Adrenal gland (tissue), 12 donors: ENCODE measurements around the gene MDFI. TPM values are rescaled to one million over a fixed set of nuclear protein-coding genes. Genes with fewer than 3 reads are reported as not detected.
A peak's percentile ranks its signal among the peaks of the same experiment; 100 is the strongest.

Experiments used
- DNase-seq, 7 donors: peaks; one replicate each; pipeline ENCODE4 v3.0.0-alpha.2; 2019 to 2020
- H3K27ac ChIP-seq, 5 donors: fragments of 200-600 bp; sonication (generic) in 4 of 5; 1 replicate in 3 of 5; 2 replicates in 2 of 5; pipeline versions ENCODE4 v1.5.1 to v1.8.0; 2016 to 2020; ENCODE audit warnings: mild to moderate bottlenecking in 1 of 5
- H3K27me3 ChIP-seq: fragments of 200-600 bp; 2 replicates; pipeline ENCODE4 v1.8.0; 2021
- H3K36me3 ChIP-seq, 2 donors: fragments of 200-600 bp; replicated peaks in 1 of 2; 1 replicate in 1 of 2; 2 replicates in 1 of 2; pipeline versions ENCODE4 v1.5.1 to v1.8.0; 2018 to 2022
- H3K4me1 ChIP-seq, 2 donors: fragments of 200-600 bp; replicated peaks in 1 of 2; 1 replicate in 1 of 2; 2 replicates in 1 of 2; pipeline versions ENCODE4 v1.5.1 to v1.8.0; 2018 to 2021
- H3K4me3 ChIP-seq, 4 donors: fragments of 200-600 bp; sonication (generic) in 3 of 4; one replicate each; pipeline ENCODE4 v1.5.1; 2016 to 2018
- H3K9me3 ChIP-seq, 3 donors: fragments of 200-600 bp; sonication (generic) in 1 of 3; replicated peaks in 1 of 3; 1 replicate in 2 of 3; 2 replicates in 1 of 3; pipeline versions ENCODE4 v1.5.1 to v1.8.0; 2016 to 2021
- POLR2A ChIP-seq, 2 donors: fragments of 450-650 bp; IDR thresholded peaks; one replicate each; pipeline ENCODE4 v1.6.1; 2017; ENCODE audit warnings: antibody characterized with exemption in 2 of 2, mild to moderate bottlenecking in 2 of 2, moderate library complexity in 1 of 2
- WGBS, 4 donors: extraction: QIAGEN DNeasy Blood & Tissue Kit in 2 of 4; methylation state at CpG; one replicate each; pipeline versions ENCODE4 v1.1.5 to v1.1.7; 2013 to 2017; 5-methylcytosine and 5-hydroxymethylcytosine counted together
- intact Hi-C, 2 donors: fragments of 100-400 bp; cut with DNase I; formaldehyde crosslinking; loops; one replicate each; pipeline versions ENCODE4 v1.14.1 to v1.15.0; 2022 to 2023
- polyA plus RNA-seq, 3 donors: library from polyadenylated mRNA; stranded (reverse); fragments of 200-250 nt in 2 of 3; fragments of 350-450 nt in 1 of 3; fragmentation: Illumina TruSeq in 1 of 3; extraction: RNeasy Lipid Tissue Mini Kit (QIAGEN cat#74804) in 1 of 3; gene quantifications; one replicate each; pipeline ENCODE4 v1.2.3, GENCODE V29; 2013 to 2014
- total RNA-seq, 9 donors: library from RNA; depleted of rRNA in 4 of 9; stranded (reverse); fragments of >200 nt in 4 of 9; fragments of 120-200 nt in 1 of 9; fragmentation: NEBNext Ultra II Directional in 1 of 9; extraction: Animal tissue kit (Norgen Biotek cat#: 25700) in 1 of 9; gene quantifications; one replicate each; pipeline versions ENCODE4 v1.1.0 to v1.2.4, GENCODE V29; 2013 to 2023
- TF ChIP-seq, protein P1 (sequence below), 6 experiments: fragments of 450-650 bp in 4 of 6; fragments of 200-600 bp in 2 of 6; sonication (generic) in 1 of 6; IDR thresholded peaks; 1 replicate in 5 of 6; 2 replicates in 1 of 6; pipeline versions ENCODE4 v1.5.1 to v1.8.0; 2016 to 2021; ENCODE audit warnings: antibody characterized with exemption in 6 of 6, mild to moderate bottlenecking in 2 of 6, moderate library complexity in 1 of 6
- donor health status: healthy with polysubstance abuse.
- donor health status: Bipolar disorder and iron deficiency.
- donor health status: DM: yes; HTN: yes; CAD: no.
- donor health status: DM: no; HTN: no; CAD: no.
- donor health status: DM: no; HTN: no; CAD: no.
- donor health status: DM: yes; HTN: yes; CAD: no.

MDFI gene
- total and polyA plus RNA-seq, 12 donors = 0.44 to 26.6 (median 11.7) TPM

DNA sequence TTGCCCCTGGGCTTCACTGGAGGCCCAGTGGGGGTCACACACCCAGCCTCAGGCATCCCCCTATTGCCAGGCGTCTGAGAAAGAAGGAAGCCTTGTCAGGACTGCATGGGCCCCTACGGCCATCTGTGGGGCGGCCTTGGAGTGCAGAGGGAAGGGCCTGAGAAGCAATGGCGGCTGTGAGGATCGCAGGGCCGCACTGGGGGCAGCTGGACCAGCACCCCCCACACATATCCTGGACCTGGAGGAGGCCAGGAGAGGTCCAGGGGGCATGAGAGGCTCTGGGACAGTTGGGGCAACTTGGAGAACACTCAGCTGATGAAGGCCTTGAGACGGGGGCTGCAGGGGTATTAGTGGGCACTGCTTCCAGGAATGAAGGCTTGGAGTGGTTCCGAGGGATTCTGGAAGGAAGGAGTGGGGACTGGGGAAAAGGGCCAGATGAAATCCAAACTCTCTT is 16.5 kb downstream of the MDFI start:
- H3K4me3 ChIP-seq = no peak overlapping the region
- peaks cover 0 to 3% of the 10 kb centered on the region in 2 donors for H3K36me3 ChIP-seq
- no peaks in the 10 kb centered on the region for H3K27me3 ChIP-seq
- no peak overlapping the region for H3K27ac ChIP-seq
- TF ChIP-seq, protein P1, sequence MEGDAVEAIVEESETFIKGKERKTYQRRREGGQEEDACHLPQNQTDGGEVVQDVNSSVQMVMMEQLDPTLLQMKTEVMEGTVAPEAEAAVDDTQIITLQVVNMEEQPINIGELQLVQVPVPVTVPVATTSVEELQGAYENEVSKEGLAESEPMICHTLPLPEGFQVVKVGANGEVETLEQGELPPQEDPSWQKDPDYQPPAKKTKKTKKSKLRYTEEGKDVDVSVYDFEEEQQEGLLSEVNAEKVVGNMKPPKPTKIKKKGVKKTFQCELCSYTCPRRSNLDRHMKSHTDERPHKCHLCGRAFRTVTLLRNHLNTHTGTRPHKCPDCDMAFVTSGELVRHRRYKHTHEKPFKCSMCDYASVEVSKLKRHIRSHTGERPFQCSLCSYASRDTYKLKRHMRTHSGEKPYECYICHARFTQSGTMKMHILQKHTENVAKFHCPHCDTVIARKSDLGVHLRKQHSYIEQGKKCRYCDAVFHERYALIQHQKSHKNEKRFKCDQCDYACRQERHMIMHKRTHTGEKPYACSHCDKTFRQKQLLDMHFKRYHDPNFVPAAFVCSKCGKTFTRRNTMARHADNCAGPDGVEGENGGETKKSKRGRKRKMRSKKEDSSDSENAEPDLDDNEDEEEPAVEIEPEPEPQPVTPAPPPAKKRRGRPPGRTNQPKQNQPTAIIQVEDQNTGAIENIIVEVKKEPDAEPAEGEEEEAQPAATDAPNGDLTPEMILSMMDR (IDR thresholded peaks at IDR 0.05) = no peak
- no peak for TF ChIP-seq POLR2A (IDR thresholded peaks at IDR 0.05)
- no peak for DNase-seq
- H3K4me1 ChIP-seq = no peaks in the 10 kb centered on the region
- H3K9me3 ChIP-seq = no peaks in the 10 kb centered on the region
- 66 to 78% (median 75%) methylated on average over 2 to 8 of the region's 8 CpGs for WGBS, 4 donors
- intact Hi-C loops = no loop called here

DNA sequence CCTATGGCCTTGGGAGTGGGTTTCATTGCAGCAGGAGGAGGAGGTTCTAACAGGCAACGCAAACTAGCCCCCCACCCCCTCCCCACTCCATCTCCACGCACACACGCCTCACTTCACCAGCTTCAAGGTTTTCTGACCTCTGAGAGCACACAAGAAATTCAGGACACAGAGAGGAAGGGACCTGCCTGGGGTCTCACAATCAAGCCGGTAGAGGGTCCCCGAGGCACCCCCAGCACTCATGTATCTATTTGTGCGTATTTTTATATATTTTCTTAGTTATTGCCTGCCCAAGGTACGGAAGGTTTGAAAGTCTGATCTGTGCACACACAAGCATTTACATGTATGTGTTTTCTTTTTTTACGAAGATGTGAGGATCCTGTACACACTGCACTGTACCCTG is 16.9 kb downstream of the MDFI start:
- Histone ChIP-seq H3K27ac (no peak overlapping the region), H3K36me3 (peaks cover 0 to 3% of the 10 kb centered on the region in 2 donors), H3K27me3 (no peaks in the 10 kb centered on the region), H3K9me3 (no peaks in the 10 kb centered on the region), H3K4me3 (no peak overlapping the region), H3K4me1 (no peaks in the 10 kb centered on the region)
- intact Hi-C loops = no loop called here
- TF ChIP-seq POLR2A (IDR thresholded peaks at IDR 0.05) = no peak
- WGBS, 4 donors = 69 to 88% (median 83%) methylated on average over 8 of the region's 8 CpGs
- no peak for DNase-seq

DNA sequence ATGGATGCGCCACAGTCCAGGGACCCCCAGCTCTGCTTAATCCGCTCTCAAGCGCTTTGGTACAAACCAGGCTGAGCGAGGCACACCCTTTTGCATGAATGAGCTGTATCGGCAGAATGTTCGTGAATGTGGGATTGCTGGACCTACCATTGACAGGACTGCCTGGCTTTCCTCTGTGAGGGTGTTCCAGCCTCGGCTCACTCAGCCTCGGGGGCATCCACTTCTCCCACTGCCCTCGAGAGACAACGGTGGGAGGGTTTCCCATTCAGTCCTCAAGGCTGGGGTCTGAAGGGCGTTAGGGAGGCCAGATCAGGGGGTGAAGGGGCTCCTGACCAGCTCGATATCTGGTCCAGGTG is 17.4 kb downstream of the MDFI start:
- Histone ChIP-seq H3K27me3 (no peaks in the 10 kb centered on the region), H3K27ac (peak overlapping the region in 1 of 5 donors; percentile 34), H3K36me3 (peaks cover 0 to 3% of the 10 kb centered on the region in 2 donors), H3K9me3 (no peaks in the 10 kb centered on the region), H3K4me1 (no peaks in the 10 kb centered on the region), H3K4me3 (no peak overlapping the region)
- intact Hi-C loops = no loop called here
- 59 to 79% (median 64%) methylated on average over 4 to 12 of the region's 12 CpGs for WGBS, 4 donors
- no peak for DNase-seq
- TF ChIP-seq, protein P1 (IDR thresholded peaks at IDR 0.05) = no peak
- no peak for TF ChIP-seq POLR2A (IDR thresholded peaks at IDR 0.05)

DNA sequence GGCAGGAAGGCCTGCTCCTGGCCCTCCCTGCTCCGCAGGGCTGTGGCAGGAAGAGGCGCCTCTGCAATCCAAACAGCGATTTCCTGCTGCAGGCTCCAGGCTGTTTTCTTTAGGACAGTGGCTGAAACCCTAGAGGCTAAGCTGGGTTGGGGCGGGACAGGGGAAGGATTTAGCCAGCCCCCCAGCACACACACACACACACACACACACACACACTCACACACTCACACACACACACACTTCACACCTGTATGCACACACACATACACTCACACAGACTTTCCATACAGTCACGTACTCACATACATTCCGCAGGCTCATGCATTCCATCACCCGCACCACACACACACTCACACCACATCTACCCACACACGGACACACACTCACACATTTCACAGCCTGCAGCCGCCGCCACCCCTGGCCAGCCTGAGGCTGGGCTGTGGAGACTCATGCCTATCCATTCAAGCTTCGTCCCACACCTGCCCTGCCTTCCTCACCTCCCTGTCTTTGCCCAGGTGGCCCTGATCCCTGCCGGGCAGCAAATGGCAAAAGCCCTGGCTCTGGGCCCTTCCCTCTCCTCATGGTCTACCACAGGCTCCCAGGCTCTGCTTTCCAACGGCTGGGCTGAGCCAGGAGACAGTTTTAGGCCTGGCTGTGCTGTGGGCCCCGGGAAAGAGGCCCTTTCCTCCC is 17.9 kb downstream of the MDFI start:
- no peak for DNase-seq
- Histone ChIP-seq H3K4me1 (no peaks in the 10 kb centered on the region), H3K27ac (peak overlapping the region in 1 of 5 donors; percentile 34), H3K27me3 (no peaks in the 10 kb centered on the region), H3K9me3 (no peaks in the 10 kb centered on the region), H3K36me3 (no peaks in the 10 kb centered on the region), H3K4me3 (no peak overlapping the region)
- TF ChIP-seq POLR2A (IDR thresholded peaks at IDR 0.05) = no peak
- WGBS, 4 donors = 63 to 68% (median 64%) methylated on average over 11 to 14 of the region's 14 CpGs
- intact Hi-C loops = no loop called here

DNA sequence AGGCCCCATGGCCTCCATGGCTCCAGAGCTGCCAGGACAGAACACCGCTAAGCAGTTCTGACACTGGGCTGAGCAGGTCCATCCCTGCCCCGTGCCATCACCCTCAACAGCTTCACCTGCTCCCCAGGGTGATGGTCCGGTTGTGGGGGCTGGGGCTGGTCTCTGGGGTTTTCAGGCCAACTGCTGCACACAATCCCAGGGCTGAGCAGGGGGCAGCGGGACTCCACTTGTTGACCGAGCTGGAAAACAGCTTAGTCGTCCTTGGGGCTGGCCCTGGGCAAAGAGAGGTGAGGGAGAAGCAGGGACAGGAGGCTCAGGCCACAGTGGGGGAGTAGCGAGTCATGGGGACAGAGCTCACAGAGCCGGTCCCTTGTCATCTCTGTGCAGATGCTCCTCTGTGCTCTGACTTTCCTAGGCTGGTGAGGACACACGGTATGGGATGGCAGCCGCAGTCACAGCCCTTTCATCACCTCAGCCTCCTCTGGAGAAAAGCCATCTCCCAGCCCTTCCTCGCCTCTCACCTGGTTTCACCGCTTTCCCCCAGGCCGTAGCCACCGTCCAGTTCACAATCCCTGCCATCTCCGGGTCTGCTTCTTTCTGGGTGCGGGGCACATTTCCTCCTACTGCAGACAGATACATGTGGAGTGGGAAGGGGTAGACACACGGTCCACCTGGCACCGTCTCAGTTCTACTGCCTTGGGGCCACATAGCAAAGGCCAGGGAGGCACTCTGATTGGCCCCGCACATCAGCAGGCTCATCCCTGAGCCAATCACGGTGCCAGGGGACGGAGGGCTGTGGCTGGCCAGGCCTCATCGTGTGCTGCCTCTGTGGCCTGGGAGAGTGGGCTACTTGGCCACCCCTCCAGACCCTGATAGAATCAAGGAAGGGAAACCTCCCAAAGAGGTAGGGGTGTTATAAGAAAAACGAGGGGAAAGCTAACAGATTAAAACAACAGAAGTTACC is 19.1 kb downstream of the MDFI start:
- no peaks in the 10 kb centered on the region for H3K36me3 ChIP-seq
- H3K27me3 ChIP-seq = no peaks in the 10 kb centered on the region
- no peak overlapping the region for H3K4me3 ChIP-seq
- H3K4me1 ChIP-seq = no peaks in the 10 kb centered on the region
- DNase-seq = peak in 1 of 7 donors; percentile 4
- intact Hi-C loops = no loop called here
- H3K9me3 ChIP-seq = no peaks in the 10 kb centered on the region
- no peak overlapping the region for H3K27ac ChIP-seq
- WGBS, 4 donors = 78 to 90% (median 83%) methylated on average over 18 to 23 of the region's 23 CpGs
- TF ChIP-seq, protein P1 (IDR thresholded peaks at IDR 0.05) = no peak
- TF ChIP-seq POLR2A (IDR thresholded peaks at IDR 0.05) = no peak
